CD4-positive, alpha-beta memory T cell (primary cell): Measurements from ENCODE around the gene GABARAPL2. TPM values are rescaled to one million over a fixed set of nuclear protein-coding genes. Genes with fewer than 3 reads are reported as not detected.
A peak's percentile ranks its signal among the peaks of the same experiment; 100 is the strongest.
"Not testable (repeated sequence)": the region's sequence is repeated elsewhere in the genome, so short reads cannot be mapped to it uniquely, and the experiment has no call there.

Source experiments
- CTCF ChIA-PET: fragments of 350-600 bp; sonication (Branson Sonifier 250); formaldehyde crosslinking; loops from one replicate; lab custom pipeline; 2021; ENCODE audit warnings: inconsistent platforms; ENCODE audit not compliant: partially characterized antibody; lab: Charles Lee
- POLR2A ChIA-PET: fragments of 350-600 bp; sonication (Branson Sonifier 250); formaldehyde crosslinking; loops from one replicate; lab custom pipeline; 2021; ENCODE audit not compliant: partially characterized antibody; lab: Charles Lee
- DNase-seq, 5 donors: peaks; one replicate each; pipeline versions ENCODE4 v3.0.0 to v3.0.0-alpha.2; 2020 to 2022; ENCODE audit warnings: mixed read lengths in 1 of 5
- H3K27ac ChIP-seq: one replicate; pipeline ENCODE4 v1.7.0; 2013; ENCODE audit warnings: low read depth, low read length
- H3K27me3 ChIP-seq: 2 replicates; pipeline ENCODE4 v1.7.0; 2013; ENCODE audit warnings: mild to moderate bottlenecking, low read length, moderate library complexity; ENCODE audit not compliant: insufficient read depth
- H3K36me3 ChIP-seq: 2 replicates; pipeline ENCODE4 v1.7.0; 2013; ENCODE audit warnings: mild to moderate bottlenecking, low read length, moderate library complexity; ENCODE audit not compliant: insufficient read depth
- H3K4me1 ChIP-seq: 2 replicates; pipeline ENCODE4 v1.7.0; 2013; ENCODE audit warnings: mild to moderate bottlenecking, low read length, moderate library complexity; ENCODE audit not compliant: insufficient read depth
- H3K4me3 ChIP-seq, 2 donors: one replicate each; pipeline ENCODE4 v1.7.0; 2013; ENCODE audit warnings: low read length in 2 of 2, mild to moderate bottlenecking in 1 of 2
- H3K9me3 ChIP-seq, 2 donors: one replicate each; pipeline ENCODE4 v1.7.0; 2013; ENCODE audit warnings: low read length in 2 of 2, control low read depth in 1 of 2; ENCODE audit not compliant: control insufficient read depth in 1 of 2
- H3K27ac Mint-ChIP-seq, 7 donors: one replicate each; pipeline ENCODE4 v1.8.0; 2020 to 2021; ENCODE audit warnings: mixed read lengths in 7 of 7, mild to moderate bottlenecking in 6 of 7, inconsistent platforms in 3 of 7, moderate library complexity in 3 of 7
- H3K27me3 Mint-ChIP-seq, 2 donors: one replicate each; pipeline ENCODE4 v1.8.0; 2020 to 2021; ENCODE audit warnings: mixed read lengths in 2 of 2
- H3K36me3 Mint-ChIP-seq, 2 donors: one replicate each; pipeline ENCODE4 v1.8.0; 2020 to 2021; ENCODE audit warnings: mixed read lengths in 2 of 2, inconsistent platforms in 1 of 2, mild to moderate bottlenecking in 1 of 2
- H3K4me1 Mint-ChIP-seq, 4 donors: one replicate each; pipeline ENCODE4 v1.8.0; 2020 to 2021; ENCODE audit warnings: mixed read lengths in 4 of 4, mild to moderate bottlenecking in 1 of 4
- H3K4me3 Mint-ChIP-seq, 8 donors: one replicate each; pipeline ENCODE4 v1.8.0; 2020 to 2021; ENCODE audit warnings: mixed read lengths in 8 of 8, mild to moderate bottlenecking in 7 of 8, moderate library complexity in 6 of 8, inconsistent platforms in 3 of 8
- H3K9me3 Mint-ChIP-seq, 8 donors: one replicate each; pipeline ENCODE4 v1.8.0; 2020 to 2021; ENCODE audit warnings: mixed read lengths in 8 of 8, mild to moderate bottlenecking in 5 of 8, inconsistent platforms in 3 of 8, moderate library complexity in 1 of 8
- intact Hi-C: fragments of 100-400 bp; cut with micrococcal nuclease; formaldehyde crosslinking; loops from one replicate; pipeline ENCODE4 v1.15.1; 2023
- polyA plus RNA-seq, 2 donors: library from polyadenylated mRNA; unstranded; fragments of 300-500 nt; fragmentation: Illumina TruSeq; gene quantifications; one replicate each; pipeline ENCODE4 v1.2.3, GENCODE V29; 2021
- total RNA-seq, 2 experiments: library from RNA; stranded (reverse); gene quantifications; one replicate each; pipeline ENCODE4 v1.2.3, GENCODE V29; 2021

Gene GABARAPL2
- total and polyA plus RNA-seq, 4 experiments from 2014 or later: 91.9 to 285 (median 189) TPM

DNA sequence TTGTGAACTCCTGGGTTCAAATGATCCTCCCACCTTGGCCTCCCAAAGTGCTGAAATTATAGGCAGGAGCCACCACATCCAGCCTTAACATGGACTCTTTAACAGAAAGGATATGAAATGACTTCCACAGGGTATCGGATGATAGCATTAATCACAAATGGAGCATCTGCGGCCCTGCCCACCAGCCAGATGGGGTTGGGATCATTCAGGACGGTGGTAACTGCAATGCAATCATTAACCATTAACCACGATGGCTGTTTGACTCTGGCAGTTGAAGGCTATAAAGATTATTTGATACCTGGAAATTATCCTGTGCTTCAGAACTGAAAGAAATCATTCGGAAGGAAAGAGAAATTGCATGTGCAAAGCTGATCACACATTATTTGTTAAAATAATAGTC is 24.9 kb upstream of the GABARAPL2 start:
- no peaks in the 10 kb centered on the region for H3K27me3 ChIP-seq
- ChIA-PET CTCF (no interaction called here), POLR2A (interaction anchor here (1.1 kb wide), 1 partner anchor 107 kb away, joined by 3 read pairs; no protein-coding TSS in a partner anchor)
- H3K9me3 ChIP-seq: no peaks in the 10 kb centered on the region
- H3K4me3 ChIP-seq: no peak overlapping the region
- Mint-ChIP-seq H3K36me3 (peaks cover 0 to 7% of the 10 kb centered on the region in 2 donors), H3K9me3 (no peaks in the 10 kb centered on the region), H3K4me3 (no peak overlapping the region), H3K27me3 (no peaks in the 10 kb centered on the region), H3K4me1 (peaks cover 0 to 2% (median 0%) of the 10 kb centered on the region in 4 donors), H3K27ac (no peak overlapping the region)
- DNase-seq: no peak
- intact Hi-C loops: no loop called here
- no peaks in the 10 kb centered on the region for H3K36me3 ChIP-seq
- H3K4me1 ChIP-seq: no peaks in the 10 kb centered on the region
- H3K27ac ChIP-seq: no peak overlapping the region

DNA sequence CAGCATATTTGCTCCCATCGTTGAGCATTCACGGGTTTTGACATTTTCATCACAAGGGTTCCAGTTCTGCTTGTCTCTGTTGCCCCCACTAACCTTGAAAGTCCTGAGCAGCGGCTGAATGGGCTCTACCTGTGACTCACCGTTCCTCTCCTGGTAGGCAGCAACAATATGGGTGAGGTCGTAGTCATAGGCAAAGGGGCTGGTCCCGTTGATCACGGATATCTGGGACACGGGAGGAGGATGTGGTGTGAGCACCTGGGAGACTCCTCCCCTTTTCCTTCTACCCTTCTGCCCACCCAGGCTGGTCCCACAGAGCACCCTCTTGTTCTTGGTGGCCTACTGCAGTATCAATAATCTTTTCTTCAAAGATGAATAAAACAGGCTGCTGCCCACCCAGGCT is 23.7 kb upstream of the GABARAPL2 start:
- H3K4me3 ChIP-seq, POLR2A ChIA-PET, H3K27me3 Mint-ChIP-seq, H3K4me1 ChIP-seq, H3K9me3 Mint-ChIP-seq, H3K4me1 Mint-ChIP-seq, H3K27ac ChIP-seq, intact Hi-C loops, H3K27me3 ChIP-seq, H3K4me3 Mint-ChIP-seq, H3K36me3 ChIP-seq, H3K9me3 ChIP-seq, H3K36me3 Mint-ChIP-seq, DNase-seq, H3K27ac Mint-ChIP-seq: not testable (repeated sequence)
- CTCF ChIA-PET: interaction anchor here (1.7 kb wide), 1 partner anchor 15 kb away, joined by 8 read pairs; no protein-coding TSS in a partner anchor

DNA sequence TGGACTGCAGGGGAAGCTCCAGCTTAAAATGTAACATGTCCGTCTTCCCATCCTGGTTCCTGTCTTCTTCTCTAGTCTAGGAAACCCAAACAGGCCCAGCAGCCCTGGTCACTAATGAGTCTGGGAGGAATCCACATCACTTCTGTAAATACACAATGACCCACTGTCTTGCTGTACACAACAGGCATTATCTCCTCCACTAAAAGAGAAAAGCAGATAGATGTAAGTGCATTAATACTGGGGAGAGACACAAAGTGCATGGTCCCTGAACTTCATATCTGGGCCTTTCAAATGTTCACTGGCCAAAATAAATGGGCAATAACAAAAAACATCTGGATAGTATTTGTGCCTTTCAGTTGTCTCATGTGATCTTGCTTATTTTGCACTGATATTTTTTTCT is 20.3 kb upstream of the GABARAPL2 start:
- H3K27me3 ChIP-seq, H3K9me3 Mint-ChIP-seq, H3K36me3 ChIP-seq, intact Hi-C loops, H3K36me3 Mint-ChIP-seq, POLR2A ChIA-PET, H3K9me3 ChIP-seq, H3K27ac ChIP-seq, H3K4me3 ChIP-seq, H3K27ac Mint-ChIP-seq, DNase-seq, H3K4me1 Mint-ChIP-seq, H3K4me3 Mint-ChIP-seq, H3K27me3 Mint-ChIP-seq, H3K4me1 ChIP-seq: not testable (repeated sequence)
- CTCF ChIA-PET: interaction anchor here (1.0 kb wide), 1 partner anchor 74 kb away, joined by 3 read pairs; no protein-coding TSS in a partner anchor

- Histone ChIP-seq H3K9me3 (no peaks in the 10 kb centered on the region), H3K27ac (no peak overlapping the region), H3K27me3 (no peaks in the 10 kb centered on the region), H3K36me3 (no peaks in the 10 kb centered on the region), H3K4me1 (peaks cover 6% of the 10 kb centered on the region), H3K4me3 (no peak overlapping the region)
- intact Hi-C loops: no loop called here
- ChIA-PET CTCF (interaction anchor here (1.0 kb wide), 1 partner anchor 74 kb away, joined by 3 read pairs; no protein-coding TSS in a partner anchor), POLR2A (no interaction called here)
- Mint-ChIP-seq H3K9me3 (no peaks in the 10 kb centered on the region), H3K27me3 (no peaks in the 10 kb centered on the region), H3K36me3 (peaks cover 0 to 7% of the 10 kb centered on the region in 2 donors), H3K27ac (no peak overlapping the region), H3K4me1 (peaks cover 0 to 3% (median 0%) of the 10 kb centered on the region in 4 donors), H3K4me3 (no peak overlapping the region)
- DNase-seq: no peak
Observed at GRCh38 chr16:75546293-75546692, 19.9 kb upstream of the GABARAPL2 start.

GRCh38 chr16:75548456-75548855 is 17.7 kb upstream of the GABARAPL2 start:
- H3K9me3 ChIP-seq, H3K4me3 Mint-ChIP-seq, H3K27ac Mint-ChIP-seq, H3K9me3 Mint-ChIP-seq, POLR2A ChIA-PET, H3K27me3 Mint-ChIP-seq, CTCF ChIA-PET, H3K36me3 ChIP-seq, intact Hi-C loops, H3K27ac ChIP-seq, H3K4me3 ChIP-seq, H3K4me1 ChIP-seq, H3K36me3 Mint-ChIP-seq, H3K27me3 ChIP-seq, DNase-seq, H3K4me1 Mint-ChIP-seq: not testable (repeated sequence)

- Mint-ChIP-seq H3K4me3 (no peak overlapping the region), H3K9me3 (no peaks in the 10 kb centered on the region), H3K27ac (no peak overlapping the region), H3K36me3 (no peaks in the 10 kb centered on the region), H3K4me1 (peaks cover 0 to 9% (median under 1%) of the 10 kb centered on the region in 4 donors), H3K27me3 (no peaks in the 10 kb centered on the region)
- no peaks in the 10 kb centered on the region for H3K36me3 ChIP-seq
- POLR2A ChIA-PET: no interaction called here
- H3K27ac ChIP-seq: no peak overlapping the region
- CTCF ChIA-PET: interaction anchor here (0.6 to 3.6 kb wide), 7 partner anchors 15 to 214 kb away, joined by 3 to 19 read pairs (median 4); partner anchors contain the start of genes CFDP1 and TMEM170A
- intact Hi-C loops: no loop called here
- H3K4me1 ChIP-seq: peaks cover 8% of the 10 kb centered on the region
- peak in 3 of 5 donors; percentile 6 to 55 (median 36) for DNase-seq
- H3K9me3 ChIP-seq: no peaks in the 10 kb centered on the region
- no peaks in the 10 kb centered on the region for H3K27me3 ChIP-seq
- no peak overlapping the region for H3K4me3 ChIP-seq
Observed at GRCh38 chr16:75550211-75550662, 15.9 kb upstream of the GABARAPL2 start.

DNA sequence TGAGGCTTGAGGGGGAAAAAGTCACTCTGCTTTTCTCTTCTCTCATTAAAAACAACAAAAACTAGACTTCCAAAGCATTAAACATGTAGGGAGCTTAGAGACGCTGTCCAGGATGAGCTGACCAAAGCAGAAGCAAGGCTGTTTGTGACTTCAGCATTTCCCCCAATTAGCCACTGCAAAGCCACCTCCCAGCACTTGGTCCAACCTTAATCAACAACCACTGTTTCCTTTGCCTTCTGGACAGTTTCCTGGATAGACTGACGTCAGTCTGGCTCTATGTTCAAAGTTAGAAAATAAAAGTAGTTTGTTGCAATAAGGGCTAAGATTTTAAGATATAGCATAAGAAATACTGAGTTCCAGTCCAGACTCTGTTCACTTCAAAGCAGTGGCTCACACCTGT is 13.2 kb upstream of the GABARAPL2 start:
- DNase-seq: no peak
- H3K27me3 ChIP-seq: no peaks in the 10 kb centered on the region
- Mint-ChIP-seq H3K4me1 (peaks cover 3 to 18% (median 10%) of the 10 kb centered on the region in 4 donors), H3K27me3 (peaks cover 0 to 1% of the 10 kb centered on the region in 2 donors), H3K27ac (no peak overlapping the region), H3K4me3 (no peak overlapping the region), H3K36me3 (no peaks in the 10 kb centered on the region), H3K9me3 (no peaks in the 10 kb centered on the region)
- CTCF ChIA-PET: interaction anchor here (0.7 to 2.5 kb wide), 2 partner anchors 36 to 102 kb away, joined by 3 to 13 read pairs; no protein-coding TSS in a partner anchor
- intact Hi-C loops: no loop called here
- no peaks in the 10 kb centered on the region for H3K9me3 ChIP-seq
- no peak overlapping the region for H3K4me3 ChIP-seq
- H3K36me3 ChIP-seq: no peaks in the 10 kb centered on the region
- peaks cover 21% of the 10 kb centered on the region for H3K4me1 ChIP-seq
- no peak overlapping the region for H3K27ac ChIP-seq
- POLR2A ChIA-PET: interaction anchor here (2.0 kb wide), 1 partner anchor 13 kb away, joined by 7 read pairs; the partner anchor contains the start of gene GABARAPL2
